T47D (cell line): Measurements from ENCODE around the gene SCARB1.
"Not testable (repeated sequence)": the region's sequence is repeated elsewhere in the genome, so short reads cannot be mapped to it uniquely, and the experiment has no call there.

Experiments
- DNase-seq, 2 experiments: peaks; one replicate each; pipeline versions ENCODE4 v3.0.0 to v3.0.0-alpha.2; 2011 to 2012; ENCODE audit warnings: low read depth in 1 of 2, low spot score in 1 of 2
- JUND ChIP-seq: IDR thresholded peaks from 2 replicates; pipeline ENCODE4 v1.6.1; 2012; ENCODE audit warnings: low read depth
- in situ Hi-C: cut with HindIII; loops from 2 replicates; pipeline ENCODE4 v1.10.0; 2016; ENCODE audit warnings: low sequenced_read_pairs, low pct_unique_long_range_greater_than_20kb

SCARB1 gene, protein sequence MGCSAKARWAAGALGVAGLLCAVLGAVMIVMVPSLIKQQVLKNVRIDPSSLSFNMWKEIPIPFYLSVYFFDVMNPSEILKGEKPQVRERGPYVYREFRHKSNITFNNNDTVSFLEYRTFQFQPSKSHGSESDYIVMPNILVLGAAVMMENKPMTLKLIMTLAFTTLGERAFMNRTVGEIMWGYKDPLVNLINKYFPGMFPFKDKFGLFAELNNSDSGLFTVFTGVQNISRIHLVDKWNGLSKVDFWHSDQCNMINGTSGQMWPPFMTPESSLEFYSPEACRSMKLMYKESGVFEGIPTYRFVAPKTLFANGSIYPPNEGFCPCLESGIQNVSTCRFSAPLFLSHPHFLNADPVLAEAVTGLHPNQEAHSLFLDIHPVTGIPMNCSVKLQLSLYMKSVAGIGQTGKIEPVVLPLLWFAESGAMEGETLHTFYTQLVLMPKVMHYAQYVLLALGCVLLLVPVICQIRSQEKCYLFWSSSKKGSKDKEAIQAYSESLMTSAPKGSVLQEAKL

GRCh38 chr12:124863416-124864325, at the start of gene SCARB1:
Gene SCARB1, minus strand, starts transcription at chr12:124863864. Its CDS starts 144 bp downstream, at chr12:124863720.
- peak; percentile 91 to 93 for DNase-seq
- no peak for TF ChIP-seq JUND
- in situ Hi-C loops: no loop called here

GRCh38 chr12:124912529-124913287, 49.0 kb upstream of the SCARB1 start:
- DNase-seq, in situ Hi-C loops: not testable (repeated sequence)

DNA sequence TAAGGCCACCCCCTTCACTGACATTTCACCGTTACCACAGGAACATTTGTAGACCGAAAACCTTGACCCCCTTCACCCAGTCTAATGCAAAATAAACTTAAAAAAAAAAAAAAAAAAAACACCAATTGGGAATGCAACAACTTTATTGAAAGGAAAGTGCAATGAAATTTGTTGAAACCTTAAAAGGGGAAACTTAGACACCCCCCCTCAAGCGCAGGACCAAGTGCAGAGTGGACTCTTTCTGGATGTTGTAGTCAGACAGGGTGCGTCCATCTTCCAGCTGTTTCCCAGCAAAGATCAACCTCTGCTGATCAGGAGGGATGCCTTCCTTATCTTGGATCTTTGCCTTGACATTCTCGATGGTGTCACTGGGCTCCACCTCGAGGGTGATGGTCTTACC, 47.9 kb upstream of the SCARB1 start:
- in situ Hi-C loops, DNase-seq: not testable (repeated sequence)

GRCh38 chr12:124910561-124911478, 47.2 kb upstream of the SCARB1 start:
- in situ Hi-C loops: no loop called here
- TF ChIP-seq JUND: peak; percentile 41; the same call in 1 of the 2 replicates
- peak in 1 of 2 experiments; percentile 68 for DNase-seq

- in situ Hi-C loops: no loop called here
- peak in 1 of 2 experiments; percentile 63 for DNase-seq
- TF ChIP-seq JUND: peak; percentile 52
Measured at GRCh38 chr12:124909831-124910560, 46.3 kb upstream of the SCARB1 start.

DNA sequence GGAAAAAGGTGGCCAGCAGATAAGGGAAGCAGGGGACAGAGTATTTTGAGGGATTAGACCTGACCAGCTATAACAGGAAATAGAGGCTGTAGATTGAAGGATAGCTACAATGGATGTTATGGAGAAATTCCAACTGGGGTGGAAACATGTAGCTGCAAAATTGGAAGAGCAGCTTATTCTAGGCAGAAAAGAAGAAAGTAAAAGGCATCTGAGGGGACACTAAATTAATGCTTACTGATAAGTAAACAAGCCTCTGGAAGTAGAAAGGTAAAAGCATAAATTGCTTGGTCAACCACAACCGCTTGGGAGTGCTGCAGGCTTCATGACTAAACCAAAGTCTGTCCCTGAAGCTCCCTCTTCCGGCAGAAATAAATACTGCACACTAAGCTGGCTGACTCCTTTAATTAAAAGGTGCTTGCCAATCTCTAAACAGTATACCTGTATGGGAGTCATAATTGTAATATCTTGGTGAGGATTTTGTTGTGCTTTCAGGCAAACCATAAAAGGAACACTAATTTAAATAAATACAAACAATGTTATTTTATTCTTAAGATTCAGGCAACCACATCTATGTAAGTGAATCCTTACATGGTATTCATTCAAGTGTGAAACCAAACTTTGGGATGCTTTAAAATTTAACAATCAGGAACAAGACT, 43.1 kb upstream of the SCARB1 start:
- in situ Hi-C loops: no loop called here
- peak; percentile 61 to 97 for DNase-seq
- TF ChIP-seq JUND: no peak

- TF ChIP-seq JUND: no peak; the same call in 1 of the 2 replicates
- in situ Hi-C loops: no loop called here
- peak; percentile 65 to 87 for DNase-seq
Measured at GRCh38 chr12:124904306-124905098, 40.8 kb upstream of the SCARB1 start.

DNA sequence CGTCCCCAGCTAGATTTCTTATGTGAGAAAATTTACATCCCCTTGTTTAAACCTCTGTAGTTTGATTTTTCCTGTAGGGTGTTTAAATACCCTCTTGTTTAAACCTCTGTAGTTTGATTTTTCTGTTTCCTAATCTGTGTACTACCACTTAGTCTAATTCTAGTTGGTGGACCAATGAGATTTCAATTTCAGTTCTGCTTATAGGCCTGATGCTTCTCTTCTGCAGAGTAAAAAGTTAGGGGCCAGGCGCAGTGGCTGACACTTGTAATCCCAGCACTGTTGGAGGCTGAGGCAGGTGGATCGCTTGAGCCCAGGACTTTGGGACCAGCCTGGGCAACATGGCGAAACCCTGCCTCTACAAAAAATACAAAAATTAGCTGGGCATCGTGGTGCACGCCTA, 39.3 kb upstream of the SCARB1 start:
- in situ Hi-C loops: no loop called here
- no peak for DNase-seq
- no peak for TF ChIP-seq JUND

GRCh38 chr12:124901003-124901402, 37.3 kb upstream of the SCARB1 start:
- no peak for DNase-seq

GRCh38 chr12:124900345-124900795, 36.7 kb upstream of the SCARB1 start:
- DNase-seq, in situ Hi-C loops: not testable (repeated sequence)

More at GRCh38 chr12:124901003-124901402, 37.3 kb upstream of the SCARB1 start:
- in situ Hi-C loops: no loop called here
- no peak for TF ChIP-seq JUND
